Measurements from ENCODE around the gene RIOX2. TPM values are rescaled to one million over a fixed set of nuclear protein-coding genes. Genes with fewer than 3 reads are reported as not detected.

RIOX2 gene
- total RNA-seq, 1 donor from 2014 or later: 9.5 TPM

GRCh38 chr3:97892852-97893251 lies 79.4 kb downstream of the RIOX2 start:
- H3K4me3 ChIP-seq: no peak overlapping the region
- no peaks in the 10 kb centered on the region for H3K27me3 ChIP-seq (ENCODE audit: low read depth)
- H3K27ac ChIP-seq (replicated peaks): no peak overlapping the region
- no peaks in the 10 kb centered on the region for H3K4me1 ChIP-seq
- peaks cover 81% of the 10 kb centered on the region for H3K36me3 ChIP-seq
- H3K9me3 ChIP-seq (replicated peaks): no peaks in the 10 kb centered on the region
- TF ChIP-seq CTCF (IDR thresholded peaks at IDR 0.05; ENCODE audit: borderline replicate concordance): no peak
- intact Hi-C loops (cut with micrococcal nuclease): no loop called here
- DNase-seq: no peak

Other genes with a start within 250 kb of the RIOX2 start
- 3.8 TPM for gene ARL6, start 207.7 kb downstream of the RIOX2 start, total RNA-seq
- 19.9 TPM for gene CRYBG3, start 150.4 kb downstream of the RIOX2 start, total RNA-seq
- gene GABRR3, start 62.9 kb upstream of the RIOX2 start, total RNA-seq: not detected
- gene OR5AC2, start 114.7 kb upstream of the RIOX2 start, total RNA-seq: not detected
- not detected for gene OR5H1, start 158.3 kb upstream of the RIOX2 start, total RNA-seq
- not detected for gene OR5H14, start 175.0 kb upstream of the RIOX2 start, total RNA-seq
- gene OR5H15, start 194.3 kb upstream of the RIOX2 start, total RNA-seq: not detected

All from left ventricle myocardium inferior (tissue), 1 donor.